ENCODE measurements around the gene NXNL2. TPM values are rescaled to one million over a fixed set of nuclear protein-coding genes. Genes with fewer than 3 reads are reported as not detected.

NXNL2 gene
- total RNA-seq = under 1 TPM in 1 of 2 donors, not detected in 1; 0.09 TPM
- polyA plus RNA-seq = under 1 TPM in 1 of 2 donors, not detected in 1; 0.14 TPM

DNA sequence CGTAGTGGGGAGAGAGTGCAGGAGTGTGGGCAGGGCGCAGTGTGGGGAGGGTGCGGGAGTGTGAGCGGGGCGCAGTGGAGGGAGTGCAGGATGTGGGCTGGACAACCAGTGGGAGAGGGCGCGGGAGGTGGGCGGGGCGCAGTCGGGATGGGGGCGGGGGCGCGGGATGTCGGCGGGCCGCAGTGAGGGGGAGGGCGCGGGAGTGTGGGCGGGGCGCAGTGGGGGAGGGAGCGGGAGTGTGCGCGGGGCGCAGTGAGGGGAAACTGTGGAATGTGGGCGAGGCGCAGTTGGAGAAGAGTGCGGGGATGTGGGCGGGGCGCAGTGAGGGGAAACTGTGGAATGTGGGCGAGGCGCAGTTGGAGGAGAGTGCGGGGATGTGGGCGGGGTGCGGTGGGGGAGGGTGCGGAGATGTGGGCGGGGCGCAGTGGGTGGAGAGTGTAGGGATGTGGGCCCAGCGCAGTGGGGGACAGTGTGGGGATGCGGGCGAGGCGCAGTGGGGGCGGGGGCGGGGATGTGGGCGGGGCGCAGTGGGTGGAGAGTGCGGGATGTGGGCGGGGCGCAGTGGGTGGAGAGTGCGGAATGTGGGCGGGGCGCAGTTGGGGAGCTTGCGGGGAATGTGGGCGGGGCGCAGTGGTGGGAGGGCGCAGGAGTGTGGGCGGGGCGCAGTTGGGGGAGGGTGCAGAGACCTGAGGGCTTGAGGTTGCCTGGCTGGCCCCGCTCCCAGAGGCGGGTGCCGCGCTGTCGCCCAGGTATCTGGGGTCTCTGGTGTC, at the start of gene NXNL2:
NXNL2 (plus strand) TSS at position 723 of the 770 bp plus-strand sequence. CDS start 257 bp downstream, outside the sequence.
- peaks cover 8 to 20% (median 14%) of the 10 kb centered on the region in 4 donors for H3K4me1 ChIP-seq (ENCODE audit: control insufficient read depth in 4 of 4, insufficient read depth in 4 of 4, low read length in 3 of 4)
- H3K9ac ChIP-seq (ENCODE audit: low read depth in 1 of 2, low read length in 2 of 2) = no peak within 1 kb of the TSS
- TF ChIP-seq, protein P1, sequence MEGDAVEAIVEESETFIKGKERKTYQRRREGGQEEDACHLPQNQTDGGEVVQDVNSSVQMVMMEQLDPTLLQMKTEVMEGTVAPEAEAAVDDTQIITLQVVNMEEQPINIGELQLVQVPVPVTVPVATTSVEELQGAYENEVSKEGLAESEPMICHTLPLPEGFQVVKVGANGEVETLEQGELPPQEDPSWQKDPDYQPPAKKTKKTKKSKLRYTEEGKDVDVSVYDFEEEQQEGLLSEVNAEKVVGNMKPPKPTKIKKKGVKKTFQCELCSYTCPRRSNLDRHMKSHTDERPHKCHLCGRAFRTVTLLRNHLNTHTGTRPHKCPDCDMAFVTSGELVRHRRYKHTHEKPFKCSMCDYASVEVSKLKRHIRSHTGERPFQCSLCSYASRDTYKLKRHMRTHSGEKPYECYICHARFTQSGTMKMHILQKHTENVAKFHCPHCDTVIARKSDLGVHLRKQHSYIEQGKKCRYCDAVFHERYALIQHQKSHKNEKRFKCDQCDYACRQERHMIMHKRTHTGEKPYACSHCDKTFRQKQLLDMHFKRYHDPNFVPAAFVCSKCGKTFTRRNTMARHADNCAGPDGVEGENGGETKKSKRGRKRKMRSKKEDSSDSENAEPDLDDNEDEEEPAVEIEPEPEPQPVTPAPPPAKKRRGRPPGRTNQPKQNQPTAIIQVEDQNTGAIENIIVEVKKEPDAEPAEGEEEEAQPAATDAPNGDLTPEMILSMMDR (IDR thresholded peaks at IDR 0.05; ENCODE audit: low read depth, low read length, missing input control) = no peak
- TF ChIP-seq, protein P2, sequence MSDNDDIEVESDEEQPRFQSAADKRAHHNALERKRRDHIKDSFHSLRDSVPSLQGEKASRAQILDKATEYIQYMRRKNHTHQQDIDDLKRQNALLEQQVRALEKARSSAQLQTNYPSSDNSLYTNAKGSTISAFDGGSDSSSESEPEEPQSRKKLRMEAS (IDR thresholded peaks at IDR 0.05) = no peak
- TF ChIP-seq TAF1 (conservative IDR thresholded peaks at IDR 0.05) (no peak), JUND (IDR thresholded peaks at IDR 0.05) (no peak), SP1 (IDR thresholded peaks at IDR 0.05) (no peak), FOXA2 (IDR thresholded peaks at IDR 0.05) (no peak), HNF4G (IDR thresholded peaks at IDR 0.05) (no peak), FOXA1 (IDR thresholded peaks at IDR 0.05) (no peak), HNF4A (conservative IDR thresholded peaks at IDR 0.05) (no peak), NR2F2 (IDR thresholded peaks at IDR 0.05) (no peak), RAD21 (IDR thresholded peaks at IDR 0.05) (no peak), GABPA (IDR thresholded peaks at IDR 0.05 in 1 of 2, conservative IDR thresholded peaks at IDR 0.05 in 1 of 2) (no peak)
- TF ChIP-seq, protein P3, sequence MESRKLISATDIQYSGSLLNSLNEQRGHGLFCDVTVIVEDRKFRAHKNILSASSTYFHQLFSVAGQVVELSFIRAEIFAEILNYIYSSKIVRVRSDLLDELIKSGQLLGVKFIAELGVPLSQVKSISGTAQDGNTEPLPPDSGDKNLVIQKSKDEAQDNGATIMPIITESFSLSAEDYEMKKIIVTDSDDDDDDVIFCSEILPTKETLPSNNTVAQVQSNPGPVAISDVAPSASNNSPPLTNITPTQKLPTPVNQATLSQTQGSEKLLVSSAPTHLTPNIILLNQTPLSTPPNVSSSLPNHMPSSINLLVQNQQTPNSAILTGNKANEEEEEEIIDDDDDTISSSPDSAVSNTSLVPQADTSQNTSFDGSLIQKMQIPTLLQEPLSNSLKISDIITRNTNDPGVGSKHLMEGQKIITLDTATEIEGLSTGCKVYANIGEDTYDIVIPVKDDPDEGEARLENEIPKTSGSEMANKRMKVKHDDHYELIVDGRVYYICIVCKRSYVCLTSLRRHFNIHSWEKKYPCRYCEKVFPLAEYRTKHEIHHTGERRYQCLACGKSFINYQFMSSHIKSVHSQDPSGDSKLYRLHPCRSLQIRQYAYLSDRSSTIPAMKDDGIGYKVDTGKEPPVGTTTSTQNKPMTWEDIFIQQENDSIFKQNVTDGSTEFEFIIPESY (IDR thresholded peaks at IDR 0.05) = no peak
- TF ChIP-seq, protein P4, sequence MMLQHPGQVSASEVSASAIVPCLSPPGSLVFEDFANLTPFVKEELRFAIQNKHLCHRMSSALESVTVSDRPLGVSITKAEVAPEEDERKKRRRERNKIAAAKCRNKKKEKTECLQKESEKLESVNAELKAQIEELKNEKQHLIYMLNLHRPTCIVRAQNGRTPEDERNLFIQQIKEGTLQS (IDR thresholded peaks at IDR 0.05) = no peak
- TF ChIP-seq, protein P5, sequence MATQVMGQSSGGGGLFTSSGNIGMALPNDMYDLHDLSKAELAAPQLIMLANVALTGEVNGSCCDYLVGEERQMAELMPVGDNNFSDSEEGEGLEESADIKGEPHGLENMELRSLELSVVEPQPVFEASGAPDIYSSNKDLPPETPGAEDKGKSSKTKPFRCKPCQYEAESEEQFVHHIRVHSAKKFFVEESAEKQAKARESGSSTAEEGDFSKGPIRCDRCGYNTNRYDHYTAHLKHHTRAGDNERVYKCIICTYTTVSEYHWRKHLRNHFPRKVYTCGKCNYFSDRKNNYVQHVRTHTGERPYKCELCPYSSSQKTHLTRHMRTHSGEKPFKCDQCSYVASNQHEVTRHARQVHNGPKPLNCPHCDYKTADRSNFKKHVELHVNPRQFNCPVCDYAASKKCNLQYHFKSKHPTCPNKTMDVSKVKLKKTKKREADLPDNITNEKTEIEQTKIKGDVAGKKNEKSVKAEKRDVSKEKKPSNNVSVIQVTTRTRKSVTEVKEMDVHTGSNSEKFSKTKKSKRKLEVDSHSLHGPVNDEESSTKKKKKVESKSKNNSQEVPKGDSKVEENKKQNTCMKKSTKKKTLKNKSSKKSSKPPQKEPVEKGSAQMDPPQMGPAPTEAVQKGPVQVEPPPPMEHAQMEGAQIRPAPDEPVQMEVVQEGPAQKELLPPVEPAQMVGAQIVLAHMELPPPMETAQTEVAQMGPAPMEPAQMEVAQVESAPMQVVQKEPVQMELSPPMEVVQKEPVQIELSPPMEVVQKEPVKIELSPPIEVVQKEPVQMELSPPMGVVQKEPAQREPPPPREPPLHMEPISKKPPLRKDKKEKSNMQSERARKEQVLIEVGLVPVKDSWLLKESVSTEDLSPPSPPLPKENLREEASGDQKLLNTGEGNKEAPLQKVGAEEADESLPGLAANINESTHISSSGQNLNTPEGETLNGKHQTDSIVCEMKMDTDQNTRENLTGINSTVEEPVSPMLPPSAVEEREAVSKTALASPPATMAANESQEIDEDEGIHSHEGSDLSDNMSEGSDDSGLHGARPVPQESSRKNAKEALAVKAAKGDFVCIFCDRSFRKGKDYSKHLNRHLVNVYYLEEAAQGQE (IDR thresholded peaks at IDR 0.05) = no peak
- 5% methylated on average over 62 of the region's 62 CpGs for WGBS
- H3K4me3 ChIP-seq (ENCODE audit: low read depth in 1 of 3, low read length in 3 of 3) = peak within 1 kb of the TSS in 2 of 3 donors; percentile 41 to 42
- peaks cover 0 to 7% (median 6%) of the 10 kb centered on the region in 4 donors for H3K27me3 ChIP-seq (ENCODE audit: control insufficient read depth in 4 of 4, insufficient read depth in 4 of 4, low read length in 3 of 4)
- peak within 1 kb of the TSS; percentile 22 to 46 for H3K27ac ChIP-seq (ENCODE audit: low read depth in 1 of 2, low read length in 2 of 2)
- H3K9me3 ChIP-seq (ENCODE audit: control insufficient read depth in 4 of 4, low read length in 3 of 4) = no peaks in the 10 kb centered on the region
- peaks cover 0 to 2% (median 0%) of the 10 kb centered on the region in 4 donors for H3K36me3 ChIP-seq (ENCODE audit: control insufficient read depth in 4 of 4, insufficient read depth in 3 of 4, low read depth in 1 of 4, low read length in 3 of 4)
- peak; percentile 71 for DNase-seq (ENCODE audit: low spot score)

All from liver (tissue), 9 donors.